Calu3 (cell line): ENCODE results near the gene MAGEF1. TPM values are rescaled to one million over a fixed set of nuclear protein-coding genes. Genes with fewer than 3 reads are reported as not detected.

ENCODE experiments used
- BruUV-seq: library from RNA; stranded (reverse); fragments of 400-500 nt; replicated peaks from 2 replicates; lab custom pipeline; 2021; lab: Mats Ljungman, UMichigan
- CTCF ChIA-PET: fragments of 300-600 bp; sonication (Branson Sonifier 250); formaldehyde crosslinking; loops from one replicate; lab custom pipeline; 2022; ENCODE audit warnings: antibody characterized with exemption; lab: Charles Lee
- DNase-seq: peaks from one replicate; pipeline ENCODE4 v3.0.0; 2022
- H3K27ac Mint-ChIP-seq: one replicate; pipeline ENCODE4 v1.8.0; 2022; ENCODE audit warnings: mixed read lengths; ENCODE audit not compliant: unreplicated experiment
- H3K27me3 Mint-ChIP-seq: one replicate; pipeline ENCODE4 v1.8.0; 2022; ENCODE audit warnings: mixed read lengths; ENCODE audit not compliant: unreplicated experiment
- H3K36me3 Mint-ChIP-seq: one replicate; pipeline ENCODE4 v1.8.0; 2022; ENCODE audit warnings: mild to moderate bottlenecking, moderate library complexity, mixed read lengths; ENCODE audit not compliant: insufficient read depth, unreplicated experiment
- H3K4me1 Mint-ChIP-seq: one replicate; pipeline ENCODE4 v1.8.0; 2022; ENCODE audit warnings: mild to moderate bottlenecking, low read depth, mixed read lengths; ENCODE audit not compliant: unreplicated experiment
- H3K4me3 Mint-ChIP-seq: one replicate; pipeline ENCODE4 v1.8.0; 2022; ENCODE audit warnings: mild to moderate bottlenecking, low read depth, moderate library complexity, mixed read lengths; ENCODE audit not compliant: unreplicated experiment
- H3K9me3 Mint-ChIP-seq: one replicate; pipeline ENCODE4 v1.8.0; 2022; ENCODE audit warnings: low read depth, mixed read lengths; ENCODE audit not compliant: unreplicated experiment
- intact Hi-C: fragments of 100-400 bp; cut with micrococcal nuclease; formaldehyde crosslinking; loops from one replicate; pipeline ENCODE4 v1.10.0; 2022; ENCODE audit not compliant: unreplicated experiment
- total RNA-seq: library from RNA; stranded (reverse); gene quantifications from 2 replicates; pipeline ENCODE4 v1.2.3, GENCODE V29; 2022
- TF ChIP-seq, protein P1 (sequence below): fragments of 200-600 bp; IDR thresholded peaks from one replicate; pipeline ENCODE4 v1.8.0; 2022; ENCODE audit warnings: antibody characterized with exemption; ENCODE audit not compliant: unreplicated experiment

The MAGEF1 gene
- total RNA-seq, 1 experiment from 2014 or later = 57.9 TPM

- CTCF ChIA-PET = interaction anchor here (0.7 to 5.9 kb wide), 2 partner anchors 51 to 167 kb away, joined by 6 to 47 read pairs; partner anchors contain the start of gene EPHB3
- peaks cover 54% of the 10 kb centered on the region for H3K27me3 Mint-ChIP-seq
- no peaks in the 10 kb centered on the region for H3K4me1 Mint-ChIP-seq
- H3K9me3 Mint-ChIP-seq = no peaks in the 10 kb centered on the region
- intact Hi-C loops = loop anchor here (5.0 kb wide), 1 partner anchor 49 kb away; no protein-coding TSS in a partner anchor
- H3K27ac Mint-ChIP-seq = no peak overlapping the region
- BruUV-seq = no TSS peak
- TF ChIP-seq, protein P1, sequence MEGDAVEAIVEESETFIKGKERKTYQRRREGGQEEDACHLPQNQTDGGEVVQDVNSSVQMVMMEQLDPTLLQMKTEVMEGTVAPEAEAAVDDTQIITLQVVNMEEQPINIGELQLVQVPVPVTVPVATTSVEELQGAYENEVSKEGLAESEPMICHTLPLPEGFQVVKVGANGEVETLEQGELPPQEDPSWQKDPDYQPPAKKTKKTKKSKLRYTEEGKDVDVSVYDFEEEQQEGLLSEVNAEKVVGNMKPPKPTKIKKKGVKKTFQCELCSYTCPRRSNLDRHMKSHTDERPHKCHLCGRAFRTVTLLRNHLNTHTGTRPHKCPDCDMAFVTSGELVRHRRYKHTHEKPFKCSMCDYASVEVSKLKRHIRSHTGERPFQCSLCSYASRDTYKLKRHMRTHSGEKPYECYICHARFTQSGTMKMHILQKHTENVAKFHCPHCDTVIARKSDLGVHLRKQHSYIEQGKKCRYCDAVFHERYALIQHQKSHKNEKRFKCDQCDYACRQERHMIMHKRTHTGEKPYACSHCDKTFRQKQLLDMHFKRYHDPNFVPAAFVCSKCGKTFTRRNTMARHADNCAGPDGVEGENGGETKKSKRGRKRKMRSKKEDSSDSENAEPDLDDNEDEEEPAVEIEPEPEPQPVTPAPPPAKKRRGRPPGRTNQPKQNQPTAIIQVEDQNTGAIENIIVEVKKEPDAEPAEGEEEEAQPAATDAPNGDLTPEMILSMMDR = no peak
- no peak overlapping the region for H3K4me3 Mint-ChIP-seq
- DNase-seq = no peak
- no peaks in the 10 kb centered on the region for H3K36me3 Mint-ChIP-seq
These were observed 16.2 kb upstream of the MAGEF1 start for GRCh38 chr3:184728010-184728527.

- CTCF ChIA-PET = interaction anchor here (0.7 to 5.9 kb wide), 3 partner anchors 52 to 166 kb away, joined by 3 to 47 read pairs (median 6); partner anchors contain the start of gene EPHB3
- H3K4me3 Mint-ChIP-seq = no peak overlapping the region
- no peaks in the 10 kb centered on the region for H3K36me3 Mint-ChIP-seq
- H3K27me3 Mint-ChIP-seq = peaks cover 48% of the 10 kb centered on the region
- BruUV-seq = no TSS peak
- no peaks in the 10 kb centered on the region for H3K4me1 Mint-ChIP-seq
- H3K27ac Mint-ChIP-seq = no peak overlapping the region
- DNase-seq = peak; percentile 70
- intact Hi-C loops = loop anchor here (1.0 to 5.0 kb wide), 3 partner anchors 50 to 166 kb away; partner anchors contain the start of gene EPHB3
- no peaks in the 10 kb centered on the region for H3K9me3 Mint-ChIP-seq
- TF ChIP-seq, protein P1 = peak; percentile 89
These were observed 15.6 kb upstream of the MAGEF1 start for GRCh38 chr3:184727357-184728009.

DNA sequence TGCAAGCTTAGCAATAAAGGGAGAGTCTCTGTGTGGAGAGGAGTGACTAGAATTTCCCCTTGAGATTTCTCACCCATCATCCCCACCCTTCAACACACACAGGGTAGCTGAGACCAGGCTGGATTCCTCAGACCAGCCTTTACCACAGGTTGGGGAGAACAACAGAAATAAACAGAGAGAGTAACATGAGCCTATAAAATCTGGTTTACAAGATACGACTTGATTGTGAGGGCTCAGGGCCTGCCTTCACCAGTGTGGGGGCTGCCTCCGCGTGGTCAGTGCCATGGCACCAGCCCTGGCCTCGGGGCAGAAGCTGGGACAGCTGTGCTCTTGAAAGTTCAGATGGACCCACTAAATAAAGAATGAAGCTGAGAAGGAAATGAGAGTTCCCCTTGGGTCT is 14.6 kb upstream of the MAGEF1 start:
- H3K9me3 Mint-ChIP-seq = no peaks in the 10 kb centered on the region
- no peak overlapping the region for H3K4me3 Mint-ChIP-seq
- no peaks in the 10 kb centered on the region for H3K4me1 Mint-ChIP-seq
- intact Hi-C loops = loop anchor here (5.0 kb wide), 1 partner anchor 51 kb away; no protein-coding TSS in a partner anchor
- DNase-seq = no peak
- no peaks in the 10 kb centered on the region for H3K36me3 Mint-ChIP-seq
- BruUV-seq = no TSS peak
- no peak overlapping the region for H3K27ac Mint-ChIP-seq
- peaks cover 39% of the 10 kb centered on the region for H3K27me3 Mint-ChIP-seq
- CTCF ChIA-PET = interaction anchor here (0.7 to 5.9 kb wide), 3 partner anchors 161 to 356 kb away, joined by 3 to 47 read pairs (median 3); partner anchors contain the start of gene EPHB3
- TF ChIP-seq, protein P1 = no peak

DNA sequence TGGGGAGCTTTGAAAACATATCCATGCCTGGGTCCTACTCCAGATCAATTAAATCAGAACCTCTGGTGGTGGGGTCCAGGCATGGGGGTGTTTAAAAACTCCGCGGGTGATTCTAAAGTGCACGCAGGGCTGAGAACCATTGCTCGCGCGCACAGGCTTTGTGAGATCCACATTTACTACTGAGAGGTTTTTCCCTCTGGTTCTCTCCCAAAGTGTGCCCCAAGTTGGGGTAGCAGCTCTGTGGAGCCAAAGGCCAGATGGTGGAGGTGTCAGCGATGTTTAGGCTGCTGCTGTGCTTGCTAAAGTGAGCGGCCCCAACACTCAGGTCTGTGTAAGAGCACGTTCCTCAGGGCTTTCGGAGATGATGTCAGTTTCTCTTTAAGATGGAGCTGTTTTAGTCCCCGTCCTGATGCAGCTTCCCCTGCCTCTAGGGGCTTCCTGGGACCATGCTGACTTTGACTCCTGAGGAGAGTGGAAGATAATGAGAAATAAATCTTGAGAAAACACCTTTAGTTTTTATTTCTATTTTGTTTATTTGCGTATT is 13.4 kb upstream of the MAGEF1 start:
- Mint-ChIP-seq H3K27ac (no peak overlapping the region), H3K36me3 (no peaks in the 10 kb centered on the region)
- TF ChIP-seq, protein P1 = no peak

More for the DNA sequence above, 13.4 kb upstream of the MAGEF1 start:
- CTCF ChIA-PET = interaction anchor here (1.2 to 5.9 kb wide), 2 partner anchors 54 to 164 kb away, joined by 3 to 47 read pairs; partner anchors contain the start of gene EPHB3
- H3K4me1 Mint-ChIP-seq = no peaks in the 10 kb centered on the region
- H3K27me3 Mint-ChIP-seq = peaks cover 26% of the 10 kb centered on the region
- no peak overlapping the region for H3K4me3 Mint-ChIP-seq
- no TSS peak for BruUV-seq
- H3K9me3 Mint-ChIP-seq = no peaks in the 10 kb centered on the region
- DNase-seq = no peak
- intact Hi-C loops = loop anchor here (5.0 kb wide), 1 partner anchor 52 kb away; no protein-coding TSS in a partner anchor
